Panc1 (cell line): Measurements from ENCODE around the gene SLC26A11. TPM values are rescaled to one million over a fixed set of nuclear protein-coding genes. Genes with fewer than 3 reads are reported as not detected.
A peak's percentile ranks its signal among the peaks of the same experiment; 100 is the strongest.

Source experiments
- ATAC-seq: fragments of 200-7000 bp; cut with Tn5 transposase; 2 replicates; pipeline ENCODE4 v1.9.1; 2020; ENCODE audit warnings: mild to moderate bottlenecking, moderate library complexity
- BruUV-seq: library from RNA; stranded (reverse); fragments of 400-500 nt; replicated peaks from 2 replicates; lab custom pipeline; 2021; lab: Mats Ljungman, UMichigan
- CTCF ChIA-PET: fragments of 300-600 bp; sonication (Branson Sonifier 250); formaldehyde crosslinking; loops from one replicate; lab custom pipeline; 2022; ENCODE audit warnings: antibody characterized with exemption; lab: Charles Lee
- POLR2A ChIA-PET: fragments of 300-600 bp; sonication (Branson Sonifier 250); formaldehyde crosslinking; loops from one replicate; lab custom pipeline; 2022; ENCODE audit warnings: antibody characterized with exemption; lab: Charles Lee
- DNase-seq: peaks from one replicate; pipeline ENCODE4 v3.0.0-alpha.2; 2010; ENCODE audit warnings: low read depth, low spot score
- H3K27ac ChIP-seq: 2 replicates; pipeline ENCODE4 v1.5.1; 2011; ENCODE audit warnings: mild to moderate bottlenecking, low read length, inconsistent platforms
- H3K27me3 ChIP-seq: fragments of 200-500 bp; sonication (Bioruptor generic); 2 replicates; pipeline ENCODE4 v1.6.0; 2014; ENCODE audit warnings: low read length, inconsistent platforms; ENCODE audit not compliant: control insufficient read depth, insufficient read depth
- H3K36me3 ChIP-seq: fragments of 200-500 bp; sonication (Bioruptor generic); 2 replicates; pipeline ENCODE4 v1.5.1; 2014; ENCODE audit warnings: inconsistent platforms, mild to moderate bottlenecking, low read length, moderate library complexity; ENCODE audit not compliant: control insufficient read depth, insufficient read depth
- H3K4me1 ChIP-seq: 2 replicates; pipeline ENCODE4 v1.5.1; 2011; ENCODE audit warnings: inconsistent platforms, mild to moderate bottlenecking, low read length, moderate library complexity; ENCODE audit not compliant: control insufficient read depth, insufficient read depth
- H3K4me3 ChIP-seq, 2 experiments: 2 replicates each; pipeline ENCODE4 v1.5.1; 2011 to 2012; ENCODE audit warnings: low read depth in 2 of 2, low read length in 2 of 2, mild to moderate bottlenecking in 2 of 2, inconsistent platforms in 1 of 2, moderate library complexity in 1 of 2
- H3K9me3 ChIP-seq: fragments of 200-500 bp; sonication (Bioruptor generic); 2 replicates; pipeline ENCODE4 v1.5.1; 2014; ENCODE audit warnings: low read depth, mild to moderate bottlenecking, inconsistent platforms, low read length, moderate library complexity; ENCODE audit not compliant: control insufficient read depth, insufficient read depth
- CTCF ChIP-seq: fragments of 450-650 bp; IDR thresholded peaks from 2 replicates; pipeline ENCODE4 v1.5.1; 2017; ENCODE audit warnings: mild to moderate bottlenecking
- POLR2AphosphoS5 ChIP-seq: IDR thresholded peaks from 2 replicates; pipeline ENCODE4 v1.6.1; 2012; ENCODE audit warnings: mild to moderate bottlenecking, low read depth, low read length, moderate library complexity
- REST ChIP-seq, 2 experiments: IDR thresholded peaks; 2 replicates each; pipeline ENCODE4 v1.6.1; 2011 to 2012; ENCODE audit warnings: low read depth in 2 of 2, control low read depth in 1 of 2, low read length in 1 of 2, mild to moderate bottlenecking in 1 of 2, moderate library complexity in 1 of 2; ENCODE audit not compliant: insufficient read depth in 1 of 2
- SIN3A ChIP-seq: IDR thresholded peaks from 2 replicates; pipeline ENCODE4 v1.6.1; 2012; ENCODE audit warnings: low read depth, mild to moderate bottlenecking, low read length, moderate library complexity, borderline replicate concordance; ENCODE audit not compliant: insufficient read depth
- TCF7L2 ChIP-seq: IDR thresholded peaks from 2 replicates; pipeline ENCODE4 v1.6.1; 2011; ENCODE audit warnings: mild to moderate bottlenecking, low read depth, low read length, inconsistent platforms
- in situ Hi-C: cut with HindIII; loops from 2 replicates; pipeline ENCODE4 v1.10.0; 2016; ENCODE audit warnings: low sequenced_read_pairs, low pct_unique_long_range_greater_than_20kb
- intact Hi-C: fragments of 100-400 bp; cut with micrococcal nuclease; formaldehyde crosslinking; loops from one replicate; pipeline ENCODE4 v1.10.0; 2022; ENCODE audit not compliant: unreplicated experiment
- total RNA-seq: library from RNA; stranded (reverse); gene quantifications from one replicate; pipeline ENCODE4 v1.2.1, GENCODE V29; 2021; ENCODE audit not compliant: unreplicated experiment

The SLC26A11 gene
- total RNA-seq, 1 experiment from 2014 or later: 30.9 TPM

GRCh38 chr17:80294653-80295052 is 74.4 kb downstream of the SLC26A11 start:
- Histone ChIP-seq H3K9me3 (no peaks in the 10 kb centered on the region), H3K4me3 (no peak overlapping the region), H3K36me3 (peaks cover 14% of the 10 kb centered on the region), H3K27me3 (no peaks in the 10 kb centered on the region), H3K27ac (no peak overlapping the region), H3K4me1 (peaks cover 7% of the 10 kb centered on the region; the same call in 1 of the 2 replicates)
- DNase-seq (no peak), ATAC-seq (no peak)
- no TSS peak for BruUV-seq
- intact Hi-C loops (no loop called here), in situ Hi-C loops (no loop called here)
- TF ChIP-seq REST (IDR thresholded peaks at IDR 0.05; ENCODE audit: insufficient read depth in 1 of 2, low read depth in 2 of 2, low read length in 1 of 2) (peak in 1 of 2 experiments; percentile 56; a peak in 1 of 4 replicates), CTCF (no peak)
- ChIA-PET CTCF (no interaction called here), POLR2A (no interaction called here)

GRCh38 chr17:80295146-80295545 is 74.9 kb downstream of the SLC26A11 start:
- TF ChIP-seq POLR2AphosphoS5 (no peak), TCF7L2 (no peak), CTCF (no peak), SIN3A (no peak), REST (IDR thresholded peaks at IDR 0.05; ENCODE audit: insufficient read depth in 1 of 2, low read depth in 2 of 2, low read length in 1 of 2) (no peak)

More at GRCh38 chr17:80295146-80295545, 74.9 kb downstream of the SLC26A11 start:
- ChIA-PET POLR2A (no interaction called here), CTCF (no interaction called here)
- in situ Hi-C loops (no loop called here), intact Hi-C loops (no loop called here)
- H3K4me3 ChIP-seq: no peak overlapping the region
- no peak overlapping the region for H3K27ac ChIP-seq
- peaks cover 7% of the 10 kb centered on the region; the same call in 1 of the 2 replicates for H3K4me1 ChIP-seq
- no peaks in the 10 kb centered on the region for H3K9me3 ChIP-seq
- DNase-seq (no peak), ATAC-seq (no peak)
- no peaks in the 10 kb centered on the region for H3K27me3 ChIP-seq
- BruUV-seq: no TSS peak
- peaks cover 12% of the 10 kb centered on the region for H3K36me3 ChIP-seq
